ENCODE measurements around the gene PCGF1. TPM values are rescaled to one million over a fixed set of nuclear protein-coding genes. Genes with fewer than 3 reads are reported as not detected.
A peak's percentile ranks its signal among the peaks of the same experiment; 100 is the strongest.

Gene PCGF1
- total and polyA plus RNA-seq, 2 experiments from 2014 or later, result 10.9 to 14.2 TPM

- peak overlapping the region; percentile 88 for H3K27ac ChIP-seq
- H3K4me3 ChIP-seq, result peak overlapping the region; percentile 62
- no peak for TF ChIP-seq CTCF (IDR thresholded peaks at IDR 0.05; ENCODE audit: low read depth, low read length)
- no peaks in the 10 kb centered on the region for H3K9me3 ChIP-seq (ENCODE audit: low read depth)
- peaks cover 5% of the 10 kb centered on the region for H3K4me1 ChIP-seq (ENCODE audit: low read depth)
- peak; percentile 53 to 80 for DNase-seq (ENCODE audit: low read depth in 1 of 2, low spot score in 1 of 2)
- H3K36me3 ChIP-seq, result peaks cover 7% of the 10 kb centered on the region
- no peaks in the 10 kb centered on the region for H3K27me3 ChIP-seq
These were observed 49.9 kb downstream of the PCGF1 start for GRCh38 chr2:74457549-74458131.

GRCh38 chr2:74457129-74457548 is 50.4 kb downstream of the PCGF1 start:
- Histone ChIP-seq H3K36me3 (peaks cover 5% of the 10 kb centered on the region), H3K27ac (peak overlapping the region; percentile 88), H3K4me1 (ENCODE audit: low read depth) (peaks cover 5% of the 10 kb centered on the region), H3K4me3 (peak overlapping the region; percentile 62), H3K9me3 (ENCODE audit: low read depth) (no peaks in the 10 kb centered on the region), H3K27me3 (no peaks in the 10 kb centered on the region)
- no peak for TF ChIP-seq CTCF (IDR thresholded peaks at IDR 0.05; ENCODE audit: low read depth, low read length)
- no peak for DNase-seq (ENCODE audit: low read depth in 1 of 2, low spot score in 1 of 2)

Other genes starting within 250 kb of the PCGF1 start
- 2.3 and 9.0 TPM in 2 replicates for gene SLC4A5, start 164.3 kb downstream of the PCGF1 start, total RNA-seq
- gene SLC4A5, start 164.3 kb downstream of the PCGF1 start, polyA plus RNA-seq, result 1.5 and 3.3 TPM in 2 replicates
- 130 and 156 TPM in 2 replicates for gene DCTN1, start 127.4 kb downstream of the PCGF1 start, total RNA-seq
- 164 and 178 TPM in 2 replicates for gene DCTN1, start 127.4 kb downstream of the PCGF1 start, polyA plus RNA-seq
- 7.6 and 9.5 TPM in 2 replicates for gene C2orf81, start 86.1 kb downstream of the PCGF1 start, total RNA-seq
- 7.1 and 8.5 TPM in 2 replicates for gene C2orf81, start 86.1 kb downstream of the PCGF1 start, polyA plus RNA-seq
- 88.5 and 91.5 TPM in 2 replicates for gene WDR54, start 86.0 kb downstream of the PCGF1 start, total RNA-seq
- 132 and 159 TPM in 2 replicates for gene WDR54, start 86.0 kb downstream of the PCGF1 start, polyA plus RNA-seq
- gene RTKN, start 65.8 kb downstream of the PCGF1 start, total RNA-seq, result 41.1 and 53.3 TPM in 2 replicates
- 53.3 and 61.7 TPM in 2 replicates for gene RTKN, start 65.8 kb downstream of the PCGF1 start, polyA plus RNA-seq
- gene INO80B, start 52.6 kb downstream of the PCGF1 start, total RNA-seq, result 23.0 and 40.9 TPM in 2 replicates
- gene INO80B, start 52.6 kb downstream of the PCGF1 start, polyA plus RNA-seq, result 15.4 and 23.8 TPM in 2 replicates
- 168 and 174 TPM in 2 replicates for gene WBP1, start 49.3 kb downstream of the PCGF1 start, total RNA-seq
- gene WBP1, start 49.3 kb downstream of the PCGF1 start, polyA plus RNA-seq, result 156 and 170 TPM in 2 replicates
- 58.5 and 67.3 TPM in 2 replicates for gene MOGS, start 42.3 kb downstream of the PCGF1 start, total RNA-seq
- 31.9 and 50.1 TPM in 2 replicates for gene MOGS, start 42.3 kb downstream of the PCGF1 start, polyA plus RNA-seq
- 50.8 and 50.9 TPM in 2 replicates for gene MRPL53, start 35.0 kb downstream of the PCGF1 start, total RNA-seq
- 132 and 140 TPM in 2 replicates for gene MRPL53, start 35.0 kb downstream of the PCGF1 start, polyA plus RNA-seq
- gene CCDC142, start 24.7 kb downstream of the PCGF1 start, total RNA-seq, result 18.1 and 33.5 TPM in 2 replicates
- gene CCDC142, start 24.7 kb downstream of the PCGF1 start, polyA plus RNA-seq, result 16.8 and 23.4 TPM in 2 replicates
- gene TTC31, start 24.6 kb downstream of the PCGF1 start, total RNA-seq, result 16.8 and 32.9 TPM in 2 replicates
- 23.0 and 29.1 TPM in 2 replicates for gene TTC31, start 24.6 kb downstream of the PCGF1 start, polyA plus RNA-seq
- gene LBX2, start 8.1 kb downstream of the PCGF1 start, total RNA-seq, result 0.49 and 0.80 TPM in 2 replicates
- gene LBX2, start 8.1 kb downstream of the PCGF1 start, polyA plus RNA-seq, result 1.7 TPM in 1 of 2 replicates, not detected in the other
- gene TLX2, start 6.8 kb upstream of the PCGF1 start, total RNA-seq, result 0.06 TPM in 1 of 2 replicates, not detected in the other
- not detected in 2 replicates for gene TLX2, start 6.8 kb upstream of the PCGF1 start, polyA plus RNA-seq
- 0.98 and 1.1 TPM in 2 replicates for gene DQX1, start 18.5 kb upstream of the PCGF1 start, total RNA-seq
- 0.60 and 0.67 TPM in 2 replicates for gene DQX1, start 18.5 kb upstream of the PCGF1 start, polyA plus RNA-seq
- 93.2 and 105 TPM in 2 replicates for gene AUP1, start 22.0 kb upstream of the PCGF1 start, total RNA-seq
- gene AUP1, start 22.0 kb upstream of the PCGF1 start, polyA plus RNA-seq, result 120 and 122 TPM in 2 replicates
- 39.9 and 55.1 TPM in 2 replicates for gene HTRA2, start 22.2 kb upstream of the PCGF1 start, total RNA-seq
- gene HTRA2, start 22.2 kb upstream of the PCGF1 start, polyA plus RNA-seq, result 57.6 and 82.0 TPM in 2 replicates
- 23.7 and 43.3 TPM in 2 replicates for gene LOXL3, start 46.2 kb upstream of the PCGF1 start, total RNA-seq
- gene LOXL3, start 46.2 kb upstream of the PCGF1 start, polyA plus RNA-seq, result 13.4 and 31.7 TPM in 2 replicates
- gene DOK1, start 47.0 kb upstream of the PCGF1 start, total RNA-seq, result 12.8 and 26.1 TPM in 2 replicates
- gene DOK1, start 47.0 kb upstream of the PCGF1 start, polyA plus RNA-seq, result 10.0 and 20.2 TPM in 2 replicates
- not detected in 2 replicates for gene M1AP, start 140.6 kb upstream of the PCGF1 start, total RNA-seq
- not detected in 2 replicates for gene M1AP, start 140.6 kb upstream of the PCGF1 start, polyA plus RNA-seq
- gene SEMA4F, start 146.6 kb upstream of the PCGF1 start, total RNA-seq, result 8.4 and 8.6 TPM in 2 replicates
- gene SEMA4F, start 146.6 kb upstream of the PCGF1 start, polyA plus RNA-seq, result 8.3 and 8.7 TPM in 2 replicates